Dermis microvascular lymphatic vessel endothelial cell (primary cell): Measurements from ENCODE around the gene FMOD. TPM values are rescaled to one million over a fixed set of nuclear protein-coding genes. Genes with fewer than 3 reads are reported as not detected.
A peak's percentile ranks its signal among the peaks of the same experiment; 100 is the strongest.
"Not testable (repeated sequence)": the region's sequence is repeated elsewhere in the genome, so short reads cannot be mapped to it uniquely, and the experiment has no call there.

Source experiments
- DNase-seq, 2 donors: peaks; one replicate each; pipeline versions ENCODE4 v3.0.0 to v3.0.0-alpha.2; 2010; ENCODE audit warnings: low read depth in 2 of 2
- total RNA-seq: library from RNA; depleted of rRNA; stranded (reverse); fragments of >200 nt; gene quantifications from 2 replicates; pipeline ENCODE4 v1.2.1, GENCODE V29; 2014

Gene FMOD
- total RNA-seq, 1 donor from 2014 or later, result 3.6 TPM

GRCh38 chr1:203306965-203307541 lies 43.9 kb downstream of the FMOD start:
- DNase-seq, result no peak

- DNase-seq, result peak; percentile 70 to 86
Measured at GRCh38 chr1:203306089-203306964, 44.6 kb downstream of the FMOD start.

GRCh38 chr1:203305809-203306088 lies 45.2 kb downstream of the FMOD start:
- no peak for DNase-seq

GRCh38 chr1:203304919-203305808 lies 45.8 kb downstream of the FMOD start, which contains the start of gene BTG2:
BTG2 (plus strand) TSS chr1:203305519; CDS start chr1:203305607, 88 bp downstream.
- DNase-seq, result peak; percentile 68 to 93

GRCh38 chr1:203304391-203304918 lies 46.5 kb downstream of the FMOD start:
- DNase-seq, result no peak

GRCh38 chr1:203302894-203303293 lies 48.0 kb downstream of the FMOD start:
- no peak for DNase-seq

GRCh38 chr1:203302456-203302855 lies 48.5 kb downstream of the FMOD start:
- no peak for DNase-seq

GRCh38 chr1:203301331-203301668 lies 49.6 kb downstream of the FMOD start:
- no peak for DNase-seq

GRCh38 chr1:203300441-203301330 lies 50.2 kb downstream of the FMOD start:
- DNase-seq, result no peak

GRCh38 chr1:203299719-203300429 lies 51.0 kb downstream of the FMOD start:
- not testable (repeated sequence) for DNase-seq

- DNase-seq, result no peak
Measured at GRCh38 chr1:203299169-203299568, 51.8 kb downstream of the FMOD start.

- no peak for DNase-seq
Measured at GRCh38 chr1:203296460-203297073, 54.4 kb downstream of the FMOD start.

GRCh38 chr1:203295796-203296195 lies 55.1 kb downstream of the FMOD start:
- DNase-seq, result no peak

GRCh38 chr1:203291201-203292096 lies 59.5 kb downstream of the FMOD start:
- DNase-seq, result no peak

Other genes with a start within 250 kb of the FMOD start
- gene ADORA1, start 223.4 kb downstream of the FMOD start, total RNA-seq, result not detected in 2 replicates
- not detected in 2 replicates for gene MYBPH, start 175.3 kb downstream of the FMOD start, total RNA-seq
- gene CHI3L1, start 164.4 kb downstream of the FMOD start, total RNA-seq, result under 0.01 TPM in 1 of 2 replicates, not detected in the other
- not detected in 2 replicates for gene CHIT1, start 121.4 kb downstream of the FMOD start, total RNA-seq
- gene BTG2, start 45.6 kb downstream of the FMOD start, total RNA-seq, result 22.5 and 23.5 TPM in 2 replicates
- not detected in 2 replicates for gene PRELP, start 124.7 kb upstream of the FMOD start, total RNA-seq
- gene OPTC, start 143.0 kb upstream of the FMOD start, total RNA-seq, result not detected in 2 replicates